ENCODE measurements around the gene ZNF554. TPM values are rescaled to one million over a fixed set of nuclear protein-coding genes. Genes with fewer than 3 reads are reported as not detected.
A peak's percentile ranks its signal among the peaks of the same experiment; 100 is the strongest.

ZNF554 gene
- total and polyA plus RNA-seq, 2 donors (not counting 3 experiments of a cell fraction or from before 2014, with no cell fraction given): 1.2 to 1.6 TPM

GRCh38 chr19:2840794-2841791 is 21.4 kb downstream of the ZNF554 start, which contains the start of gene ZNF555:
Gene ZNF555 (plus strand): TSS chr19:2841475. CDS start chr19:2841573, 98 bp downstream.
- dilution Hi-C loops (cut with MboI; ENCODE audit: extremely low pct_ligation_motif_present, low sequenced_read_pairs): no loop called here
- intact Hi-C loops (cut with micrococcal nuclease): loop anchor here (1.0 to 2.0 kb wide), 3 partner anchors 32 to 110 kb away; partner anchors contain the start of gene ZNF57
- TSS peak; percentile 50 for BruUV-seq (replicated peaks)

More at GRCh38 chr19:2840794-2841791, 21.4 kb downstream of the ZNF554 start, which contains the start of gene ZNF555:
- H3K27me3 ChIP-seq (ENCODE audit: control insufficient read depth in 2 of 2, insufficient read depth in 2 of 2, low read length in 2 of 2): no peaks in the 10 kb centered on the region
- no peaks in the 10 kb centered on the region for H4K20me1 ChIP-seq (replicated peaks; ENCODE audit: control insufficient read depth, extremely low read depth, insufficient read depth, low read length)
- peaks cover 5% of the 10 kb centered on the region for H3K4me1 ChIP-seq (ENCODE audit: control insufficient read depth, extremely low read depth, insufficient read depth, low read length)
- H3K9me1 ChIP-seq (replicated peaks; ENCODE audit: control insufficient read depth, extremely low read depth, insufficient read depth, low read length): no peaks in the 10 kb centered on the region
- ChIA-PET CTCF (interaction anchor here (0.5 to 1.5 kb wide), 14 partner anchors 10 to 263 kb away, joined by 3 to 6 read pairs (median 3); partner anchors contain the start of genes SGTA, THOP1 and ZNF554), POLR2A (interaction anchor here (0.6 kb wide), 1 partner anchor 109 kb away, joined by 3 read pairs; no protein-coding TSS in a partner anchor)
- peak within 1 kb of the TSS; percentile 91 for H3K9ac ChIP-seq (replicated peaks; ENCODE audit: extremely low read depth, insufficient read depth, low read length)
- TF ChIP-seq EZH2 (IDR thresholded peaks at IDR 0.05; ENCODE audit: borderline replicate concordance, low read depth, low read length, severe bottlenecking) (peak; percentile 35), POLR2A (IDR thresholded peaks at IDR 0.05; ENCODE audit: low read depth, low read length) (peak; percentile 15), POLR2AphosphoS5 (IDR thresholded peaks at IDR 0.05; ENCODE audit: insufficient read depth, low read depth, low read length) (peak; percentile 42), GATA2 (IDR thresholded peaks at IDR 0.05; ENCODE audit: insufficient read depth, insufficient read length, low read depth, low read length) (no peak), CTCF (IDR thresholded peaks at IDR 0.05; ENCODE audit: extremely low read depth in 1 of 2, insufficient read depth in 1 of 2, low read depth in 1 of 2, low read length in 2 of 2) (peak; percentile 28 to 50)
- FAIRE-seq: peak; percentile 99
- no peaks in the 10 kb centered on the region for H3K9me3 ChIP-seq (replicated peaks; ENCODE audit: control insufficient read depth, insufficient read depth, low read length)
- H2AFZ ChIP-seq (ENCODE audit: low read depth, low read length): peak within 1 kb of the TSS; percentile 98
- peak; percentile 99 for DNase-seq (ENCODE audit: low read depth, low spot score)
- H3K4me3 ChIP-seq (replicated peaks in 1 of 3; ENCODE audit: insufficient read depth in 1 of 3, low read depth in 1 of 3, low read length in 3 of 3): peak within 1 kb of the TSS; percentile 67 to 86 (median 84)
- H3K79me2 ChIP-seq (ENCODE audit: control insufficient read depth, insufficient read depth, low read length): peaks cover 13% of the 10 kb centered on the region
- H3K27ac ChIP-seq (ENCODE audit: insufficient read depth, low read depth, low read length): peak within 1 kb of the TSS; percentile 83
- H3K36me3 ChIP-seq (ENCODE audit: control insufficient read depth in 2 of 2, extremely low read depth in 1 of 2, insufficient read depth in 2 of 2, low read length in 2 of 2): no peaks in the 10 kb centered on the region
- H3K4me2 ChIP-seq (ENCODE audit: insufficient read depth, low read length): peak within 1 kb of the TSS; percentile 85

Measured in endothelial cell of umbilical vein (primary cell).